Body of pancreas (tissue), 4 donors: ENCODE results near the gene SLC51A.

Source experiments
- POLR2A ChIP-seq, 3 donors: fragments of 450-650 bp; IDR thresholded peaks; one replicate each; pipeline ENCODE4 v1.6.1; 2016; ENCODE audit warnings: antibody characterized with exemption in 3 of 3, mild to moderate bottlenecking in 2 of 3
- TF ChIP-seq, protein P1 (sequence below), 7 experiments: fragments of 450-650 bp in 4 of 7; fragments of 200-600 bp in 3 of 7; sonication (generic) in 3 of 7; IDR thresholded peaks; one replicate each; pipeline ENCODE4 v1.5.1; 2016 to 2019; ENCODE audit warnings: antibody characterized with exemption in 7 of 7

DNA sequence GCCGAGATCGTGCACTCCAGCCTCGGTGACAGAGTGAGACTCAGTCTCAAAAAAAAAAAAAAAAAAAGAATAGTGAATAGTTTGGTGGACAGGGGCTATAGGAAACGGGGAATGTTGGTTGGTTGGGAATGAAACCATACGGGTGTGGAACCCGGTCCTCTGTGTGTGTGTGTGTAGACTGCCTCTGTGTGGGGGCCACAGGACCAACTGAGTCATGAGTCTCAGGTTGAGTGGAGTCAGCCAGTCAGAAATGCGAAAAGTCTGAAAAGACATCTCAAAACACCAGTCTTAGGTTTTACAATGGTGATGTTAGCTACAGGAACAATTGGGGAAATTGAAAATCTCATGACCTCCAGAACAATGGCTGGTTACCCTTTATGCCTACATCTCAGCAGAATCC is 49.6 kb upstream of the SLC51A start:
- TF ChIP-seq POLR2A (IDR thresholded peaks at IDR 0.05), result no peak
- TF ChIP-seq, protein P1, sequence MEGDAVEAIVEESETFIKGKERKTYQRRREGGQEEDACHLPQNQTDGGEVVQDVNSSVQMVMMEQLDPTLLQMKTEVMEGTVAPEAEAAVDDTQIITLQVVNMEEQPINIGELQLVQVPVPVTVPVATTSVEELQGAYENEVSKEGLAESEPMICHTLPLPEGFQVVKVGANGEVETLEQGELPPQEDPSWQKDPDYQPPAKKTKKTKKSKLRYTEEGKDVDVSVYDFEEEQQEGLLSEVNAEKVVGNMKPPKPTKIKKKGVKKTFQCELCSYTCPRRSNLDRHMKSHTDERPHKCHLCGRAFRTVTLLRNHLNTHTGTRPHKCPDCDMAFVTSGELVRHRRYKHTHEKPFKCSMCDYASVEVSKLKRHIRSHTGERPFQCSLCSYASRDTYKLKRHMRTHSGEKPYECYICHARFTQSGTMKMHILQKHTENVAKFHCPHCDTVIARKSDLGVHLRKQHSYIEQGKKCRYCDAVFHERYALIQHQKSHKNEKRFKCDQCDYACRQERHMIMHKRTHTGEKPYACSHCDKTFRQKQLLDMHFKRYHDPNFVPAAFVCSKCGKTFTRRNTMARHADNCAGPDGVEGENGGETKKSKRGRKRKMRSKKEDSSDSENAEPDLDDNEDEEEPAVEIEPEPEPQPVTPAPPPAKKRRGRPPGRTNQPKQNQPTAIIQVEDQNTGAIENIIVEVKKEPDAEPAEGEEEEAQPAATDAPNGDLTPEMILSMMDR (IDR thresholded peaks at IDR 0.05), result no peak
